ENCODE measurements around the gene ADARB2.
"Not testable (repeated sequence)": the region's sequence is repeated elsewhere in the genome, so short reads cannot be mapped to it uniquely, and the experiment has no call there.

Gene ADARB2

DNA sequence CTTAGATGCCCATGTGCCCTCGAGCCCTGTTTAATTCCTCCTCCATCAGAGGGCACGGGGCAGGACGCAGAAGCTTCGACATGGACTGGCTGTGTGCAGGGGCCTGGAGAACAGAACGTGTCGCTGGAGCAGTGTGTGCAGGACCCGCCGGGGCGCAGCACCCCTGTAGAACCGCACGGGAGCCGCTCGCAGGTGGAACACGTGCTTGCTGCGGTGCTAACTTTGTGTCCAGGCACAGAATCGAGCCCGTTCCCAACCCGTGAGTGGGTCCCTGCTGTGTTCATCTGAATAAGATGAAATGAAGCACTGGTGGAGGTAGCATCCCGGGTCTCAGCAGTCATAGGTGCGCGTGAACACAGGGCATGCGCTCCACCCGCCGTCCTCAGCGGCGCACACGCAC is 564.2 kb downstream of the ADARB2 start:
- no peak for DNase-seq

DNA sequence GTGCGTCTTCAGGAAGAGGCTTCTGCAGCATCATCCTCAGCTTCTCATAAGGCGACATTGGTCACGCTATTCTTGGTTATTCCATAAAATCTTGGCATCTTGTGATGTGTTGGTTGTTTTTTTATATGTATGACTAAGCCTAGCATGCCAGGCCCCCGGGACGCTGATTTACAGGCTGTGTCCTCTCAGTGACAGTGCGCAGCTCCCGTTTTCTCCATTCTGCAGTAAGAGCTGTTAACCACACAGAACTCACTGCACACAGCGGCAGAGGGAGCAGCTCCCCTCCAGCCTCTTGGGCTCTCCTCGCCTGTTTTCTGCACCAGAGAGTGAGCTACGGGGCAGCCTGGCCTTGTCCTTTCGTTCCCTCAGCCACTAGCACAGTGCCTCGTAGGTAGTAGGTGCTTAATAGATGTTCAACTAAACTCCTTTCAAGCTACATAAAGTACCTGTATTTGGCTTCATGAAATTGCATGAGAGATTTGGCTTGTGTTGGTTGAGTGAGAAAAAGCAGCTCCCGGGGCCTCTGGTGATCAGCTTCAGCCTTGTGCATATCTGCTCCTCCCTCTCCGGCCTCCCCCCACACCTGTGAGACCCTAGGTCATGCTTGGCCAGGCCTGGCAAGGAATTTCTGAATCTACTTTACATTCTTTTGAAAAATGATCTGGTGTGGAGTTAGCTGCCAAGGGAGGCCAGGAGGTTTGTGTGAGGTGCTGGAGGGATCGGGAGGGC is 564.9 kb downstream of the ADARB2 start:
- no peak for DNase-seq

DNA sequence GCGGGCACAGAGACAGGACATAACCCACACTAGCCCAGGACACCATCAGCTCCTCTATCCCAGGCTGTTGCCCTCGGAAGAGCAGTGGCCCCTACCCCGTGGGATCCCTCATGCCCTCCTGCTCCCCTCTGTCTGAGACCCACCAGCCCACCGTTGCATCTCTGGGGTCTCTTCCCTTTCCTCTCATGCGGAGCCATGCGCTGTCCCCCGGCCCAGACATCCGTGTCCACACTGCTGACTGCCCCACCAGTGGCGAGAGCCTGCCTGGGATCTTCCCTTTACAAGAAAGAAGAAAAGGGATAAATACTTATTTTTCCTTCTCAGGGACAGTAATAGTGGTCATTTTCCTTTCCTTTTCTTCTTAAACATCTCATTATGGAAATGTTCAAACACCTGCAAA is 565.7 kb downstream of the ADARB2 start:
- no peak for DNase-seq

DNA sequence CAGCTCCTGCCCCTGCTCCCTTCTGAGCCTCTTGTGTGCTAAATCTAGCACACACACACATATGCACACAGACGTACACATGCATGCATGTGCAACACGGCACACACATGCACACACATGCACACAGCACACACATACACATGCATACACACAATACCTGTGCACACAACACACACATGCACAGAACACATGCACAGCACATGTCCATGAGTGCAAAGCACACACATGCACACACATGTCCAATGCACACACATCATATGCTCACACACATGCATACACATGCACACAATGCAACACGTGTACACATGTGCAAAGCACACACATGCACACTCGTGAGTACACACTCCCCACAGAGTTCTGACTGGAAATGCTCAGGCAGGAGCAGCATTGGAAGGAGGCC is 566.1 kb downstream of the ADARB2 start:
- DNase-seq, result no peak

DNA sequence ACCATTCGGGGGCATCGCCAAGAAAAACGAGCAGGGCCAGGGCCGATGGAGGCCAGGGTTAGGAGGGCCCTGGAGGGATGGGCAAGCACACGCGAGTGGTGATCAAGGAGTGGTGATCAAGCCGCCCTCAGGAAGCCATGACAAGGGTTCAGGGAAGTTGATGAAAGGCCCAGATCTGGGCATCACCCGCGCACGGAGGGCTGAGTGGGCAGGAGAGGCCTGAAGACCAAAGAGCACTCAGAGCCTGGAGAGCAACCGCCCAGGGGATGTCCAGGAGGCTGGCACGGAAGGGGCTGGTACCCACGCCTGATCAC is 566.5 kb downstream of the ADARB2 start:
- no peak for DNase-seq

DNA sequence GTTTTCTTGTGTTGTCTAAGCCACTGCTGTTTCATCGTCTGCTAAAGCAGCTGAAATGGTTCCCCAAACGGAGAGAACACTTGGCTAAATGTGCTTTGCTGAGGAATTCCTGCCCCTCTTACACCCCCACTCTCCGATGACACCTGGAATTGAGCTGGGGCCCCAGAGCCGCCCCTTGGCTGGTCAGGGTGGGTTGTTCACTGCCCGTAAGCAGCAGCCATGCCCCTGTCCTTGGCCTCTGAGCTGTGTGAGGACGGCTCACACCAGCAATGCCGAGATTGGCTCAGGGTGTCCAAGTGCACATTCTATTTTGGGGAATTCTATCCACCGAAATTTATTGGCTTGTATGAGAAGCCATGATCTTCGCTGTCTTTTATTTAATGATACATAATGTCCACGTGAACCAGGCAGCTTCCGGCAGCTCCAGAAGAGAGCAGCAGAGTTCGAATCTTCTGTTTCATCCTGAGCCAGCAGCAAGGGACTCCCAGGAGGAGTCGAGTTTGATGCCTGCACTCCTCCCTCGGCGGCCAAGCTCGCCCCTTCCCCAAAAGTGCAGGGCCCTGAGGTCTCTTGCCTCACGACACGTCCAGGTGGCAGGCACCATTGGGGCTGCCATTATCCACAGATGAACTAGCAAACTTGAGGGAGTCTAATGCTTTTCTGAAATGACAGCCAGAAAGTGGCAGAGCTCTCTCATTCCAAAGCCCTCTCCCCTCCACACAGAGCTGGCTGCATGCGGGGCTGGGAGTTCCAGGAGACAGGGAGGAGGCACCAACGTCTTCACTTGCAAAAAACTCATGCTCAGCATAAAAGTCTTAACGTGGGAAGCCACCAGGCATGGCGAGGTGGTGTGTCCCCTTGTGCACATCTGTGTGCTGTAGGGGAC is 567.1 kb downstream of the ADARB2 start:
- no peak for DNase-seq

DNA sequence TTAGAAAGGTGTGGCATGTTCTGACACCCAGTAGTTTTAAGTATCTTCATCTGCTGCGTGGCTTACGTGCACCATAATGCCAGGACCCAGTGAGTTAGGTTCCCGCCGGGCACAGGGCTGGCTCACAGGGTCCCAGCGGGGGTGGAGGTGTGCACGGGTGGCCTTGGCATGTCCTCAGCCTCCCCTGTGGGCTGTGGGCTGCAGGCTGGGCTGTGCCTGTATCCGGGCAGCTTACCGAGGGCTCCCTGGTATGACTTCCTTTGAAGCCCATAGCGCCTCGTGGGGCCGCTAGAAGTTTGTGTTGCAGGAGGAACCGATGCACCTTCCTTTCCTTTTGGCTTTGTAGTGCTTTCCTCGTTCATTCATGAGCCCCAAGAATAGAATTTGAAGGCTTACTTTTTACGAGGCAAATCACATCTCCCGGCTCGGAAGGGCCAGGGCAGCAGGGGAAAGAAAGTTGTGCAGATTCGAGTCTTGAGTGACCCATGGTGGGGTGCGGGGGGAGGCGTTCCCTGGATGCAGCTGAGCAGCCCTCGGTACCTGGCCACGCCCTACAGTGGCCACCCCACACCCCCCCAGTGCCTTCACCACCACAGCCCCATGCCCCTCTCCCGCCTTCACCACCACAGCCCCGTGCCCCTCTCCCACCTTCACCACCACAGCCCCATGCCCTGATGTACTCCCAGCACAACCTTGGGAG is 568.0 kb downstream of the ADARB2 start:
- DNase-seq, result no peak

DNA sequence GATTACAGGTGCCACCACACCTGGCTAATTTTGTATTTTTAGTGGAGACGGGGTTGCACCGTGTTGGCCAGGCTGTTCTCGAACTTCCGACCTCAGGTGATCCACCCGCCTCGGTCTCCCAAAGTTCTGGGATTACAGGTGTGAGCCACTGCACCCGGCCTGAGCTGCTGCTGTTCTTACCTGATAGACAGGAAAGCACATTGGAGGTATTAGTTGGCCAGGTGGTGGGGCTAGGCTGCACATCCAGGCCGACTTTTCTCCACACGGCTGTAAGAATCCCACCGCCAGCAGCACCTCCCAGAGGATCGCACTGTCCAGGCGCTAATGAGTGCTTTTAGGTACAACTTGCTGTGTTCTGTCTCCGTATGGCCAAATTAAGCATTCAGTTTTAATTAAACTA is 568.6 kb downstream of the ADARB2 start:
- no peak for DNase-seq

DNA sequence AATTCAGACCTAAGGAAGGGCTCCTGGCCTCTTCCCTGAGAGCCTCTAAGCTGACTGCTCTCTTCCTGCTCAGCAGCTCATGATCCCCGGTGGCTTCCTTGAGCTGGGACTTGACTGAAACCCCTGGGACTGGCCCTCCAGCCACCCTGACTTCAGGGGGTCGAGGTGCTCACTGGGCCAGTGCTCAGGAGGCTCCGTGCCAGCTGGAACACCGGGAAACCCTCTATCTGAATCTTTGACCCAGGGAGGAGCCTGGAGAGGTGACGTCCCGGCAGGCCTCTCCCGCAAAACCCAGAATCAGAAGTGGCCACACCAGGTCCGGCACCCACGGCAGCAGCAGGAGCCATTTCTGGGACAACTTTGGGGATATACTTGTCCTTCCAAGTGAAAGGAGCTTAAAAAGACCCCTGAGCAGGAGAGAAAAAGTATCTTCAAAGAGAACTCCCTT is 570.5 kb downstream of the ADARB2 start:
- no peak for DNase-seq

DNA sequence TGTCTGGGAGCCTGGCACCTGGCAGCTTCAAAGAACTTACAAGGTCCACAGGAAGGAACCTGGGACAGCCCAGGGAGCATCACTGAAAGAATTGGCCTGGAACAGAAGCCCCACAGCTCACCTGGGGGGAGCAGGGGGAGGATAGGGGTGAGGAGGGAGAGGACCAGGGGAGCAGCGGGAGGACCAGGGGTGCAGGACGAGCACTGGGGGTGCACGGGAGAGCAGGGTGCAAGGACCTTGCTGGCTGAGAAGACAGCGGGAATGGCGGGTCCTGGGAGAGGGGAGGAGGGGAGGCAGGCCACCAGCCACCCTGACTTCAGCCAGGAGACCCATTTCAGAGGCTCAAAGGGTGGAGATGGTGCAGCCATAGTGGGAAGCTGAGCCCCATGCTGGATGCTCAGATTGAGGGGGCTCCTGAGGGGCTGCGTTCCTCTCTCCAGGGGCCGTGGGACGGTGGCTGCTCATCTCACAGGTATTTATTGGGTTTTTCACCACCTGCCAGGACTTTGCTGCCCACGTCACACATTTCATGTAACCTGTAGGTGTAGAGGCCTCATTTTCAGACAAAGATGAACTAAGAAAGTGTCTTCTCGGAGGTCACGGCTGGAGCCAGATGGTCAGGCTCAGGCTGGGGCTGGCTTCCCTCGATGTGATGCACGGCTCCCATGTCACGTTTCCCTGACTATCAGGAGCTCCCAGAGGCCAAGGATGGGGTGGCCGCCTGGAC is 571.1 kb downstream of the ADARB2 start:
- no peak for DNase-seq

DNA sequence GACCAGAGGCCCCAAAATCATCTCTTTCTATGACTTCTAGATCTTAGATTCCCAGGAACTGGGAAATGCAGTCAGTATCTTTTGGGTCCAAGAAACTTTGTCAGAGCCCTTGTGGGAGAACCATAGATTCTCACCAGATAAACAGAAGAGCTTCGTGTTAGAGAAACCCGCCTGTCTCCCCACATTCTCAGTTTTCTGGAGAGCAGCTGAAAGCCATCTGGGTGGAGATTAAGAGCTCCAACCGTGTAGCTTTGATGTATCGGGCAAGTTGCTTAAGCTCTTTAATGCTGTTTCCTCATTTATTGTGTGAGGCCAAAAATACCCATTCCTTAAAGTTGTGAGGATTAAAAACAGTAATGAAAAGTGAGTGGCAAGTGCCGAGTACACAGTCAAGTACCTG is 573.5 kb downstream of the ADARB2 start:
- no peak for DNase-seq

DNA sequence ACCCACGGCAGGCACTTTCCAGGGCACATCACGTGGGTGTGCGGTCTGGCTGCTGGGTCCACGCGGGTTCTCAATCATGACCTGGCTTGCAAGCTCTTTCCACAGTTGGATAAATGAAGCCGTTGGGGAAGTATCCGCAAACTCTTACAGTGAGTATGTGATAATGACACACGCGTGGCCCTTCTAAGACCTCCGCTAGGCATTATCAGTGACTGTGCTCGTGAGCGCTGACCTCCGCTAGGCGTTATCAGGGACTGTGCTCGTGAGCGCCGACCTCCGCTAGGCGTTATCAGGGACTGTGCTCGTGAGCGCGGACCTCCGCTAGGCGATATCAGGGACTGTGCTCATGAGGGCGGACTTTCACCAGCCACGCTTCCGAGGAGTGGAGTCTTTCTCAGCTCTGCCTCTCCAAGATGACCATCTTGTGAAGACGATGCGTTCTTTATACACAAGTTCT is 574.1 kb downstream of the ADARB2 start:
- no peak for DNase-seq

DNA sequence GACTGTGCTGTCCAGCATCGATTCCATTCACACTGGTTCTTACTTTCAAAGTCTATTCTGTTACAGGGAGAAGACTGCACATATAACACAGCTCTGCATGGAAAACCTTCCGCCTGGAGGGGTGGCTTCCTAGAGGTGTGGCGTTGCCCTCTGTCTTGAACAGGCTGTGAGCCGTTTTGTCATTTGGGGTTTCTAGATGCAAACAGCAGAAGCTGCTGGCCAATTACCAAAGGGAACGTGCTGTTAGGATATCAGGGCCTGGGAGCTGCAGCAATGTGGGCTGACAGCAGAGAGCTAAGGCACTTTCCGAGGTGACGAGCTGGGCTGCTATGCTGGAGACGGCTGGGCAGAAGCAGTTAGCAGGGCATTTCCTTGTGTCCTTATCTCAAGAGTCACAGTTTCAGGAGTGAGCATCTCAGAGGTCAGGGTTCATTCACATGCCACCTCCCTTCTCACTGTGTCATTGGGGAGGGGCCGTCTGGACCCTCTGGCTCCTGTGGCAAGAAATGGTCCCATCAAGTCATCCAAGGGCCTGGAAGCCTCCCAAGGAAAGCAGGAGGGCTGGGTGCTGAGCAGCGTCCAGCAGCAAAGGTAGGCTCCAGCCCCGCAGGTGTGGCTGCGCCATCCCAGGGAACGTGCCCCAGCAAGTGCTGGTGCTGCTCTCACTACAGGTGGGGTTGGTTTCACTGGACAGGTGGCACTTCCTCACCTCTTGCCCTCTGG is 574.7 kb downstream of the ADARB2 start:
- no peak for DNase-seq

DNA sequence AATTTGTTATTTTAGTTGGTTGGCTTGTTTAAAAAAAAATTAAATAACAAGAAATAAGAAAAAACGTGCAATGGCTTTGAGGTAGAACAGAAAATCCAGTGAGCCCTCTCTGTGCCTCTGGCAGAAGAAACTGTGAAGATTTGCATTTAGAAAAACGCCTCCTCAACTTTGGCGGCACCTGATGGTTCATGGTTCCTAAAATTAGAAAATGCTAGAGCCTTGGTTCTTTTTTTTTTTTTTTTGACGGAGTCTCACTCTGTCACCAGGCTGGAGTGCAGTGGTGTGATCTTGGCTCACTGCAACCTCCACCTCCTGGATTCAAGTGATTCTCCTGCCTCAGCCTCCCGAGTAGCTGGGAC is 576.0 kb downstream of the ADARB2 start:
- DNase-seq, result not testable (repeated sequence)

DNA sequence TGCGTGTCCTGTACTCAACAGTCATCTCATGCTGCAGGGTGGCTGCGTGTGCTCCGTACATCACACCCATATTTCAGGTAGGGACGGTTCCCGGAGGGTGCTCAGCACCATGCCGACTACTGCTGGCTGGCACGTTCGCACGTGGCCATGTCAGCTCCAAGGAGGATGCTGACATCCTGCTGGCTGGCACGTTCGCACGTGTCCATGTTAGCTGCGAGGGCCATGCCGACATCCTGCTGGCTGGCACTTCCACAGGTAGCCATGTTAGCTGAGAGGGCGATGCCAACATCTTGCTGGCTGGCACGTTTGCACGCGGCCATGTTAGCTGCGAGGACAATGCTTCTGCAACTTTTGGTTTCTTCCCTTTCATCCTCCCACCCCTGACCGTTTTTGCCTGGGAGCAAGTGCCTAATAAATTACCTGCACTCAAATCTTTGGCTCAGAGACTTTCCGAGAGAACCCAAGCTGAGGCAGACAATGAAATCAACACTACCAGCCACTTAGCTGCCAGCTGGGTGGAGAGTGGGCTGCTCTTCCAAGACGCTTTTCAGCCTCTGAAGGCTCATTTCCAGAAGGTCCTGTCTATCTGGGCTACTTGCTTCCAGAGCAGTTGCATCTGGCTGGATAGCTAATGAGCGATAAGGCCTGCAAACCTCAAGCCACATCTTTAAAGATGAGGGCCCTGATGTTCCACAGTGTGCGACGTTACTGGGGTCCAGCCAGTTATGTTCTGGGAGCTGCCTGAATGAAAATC is 576.6 kb downstream of the ADARB2 start:
- no peak for DNase-seq

DNA sequence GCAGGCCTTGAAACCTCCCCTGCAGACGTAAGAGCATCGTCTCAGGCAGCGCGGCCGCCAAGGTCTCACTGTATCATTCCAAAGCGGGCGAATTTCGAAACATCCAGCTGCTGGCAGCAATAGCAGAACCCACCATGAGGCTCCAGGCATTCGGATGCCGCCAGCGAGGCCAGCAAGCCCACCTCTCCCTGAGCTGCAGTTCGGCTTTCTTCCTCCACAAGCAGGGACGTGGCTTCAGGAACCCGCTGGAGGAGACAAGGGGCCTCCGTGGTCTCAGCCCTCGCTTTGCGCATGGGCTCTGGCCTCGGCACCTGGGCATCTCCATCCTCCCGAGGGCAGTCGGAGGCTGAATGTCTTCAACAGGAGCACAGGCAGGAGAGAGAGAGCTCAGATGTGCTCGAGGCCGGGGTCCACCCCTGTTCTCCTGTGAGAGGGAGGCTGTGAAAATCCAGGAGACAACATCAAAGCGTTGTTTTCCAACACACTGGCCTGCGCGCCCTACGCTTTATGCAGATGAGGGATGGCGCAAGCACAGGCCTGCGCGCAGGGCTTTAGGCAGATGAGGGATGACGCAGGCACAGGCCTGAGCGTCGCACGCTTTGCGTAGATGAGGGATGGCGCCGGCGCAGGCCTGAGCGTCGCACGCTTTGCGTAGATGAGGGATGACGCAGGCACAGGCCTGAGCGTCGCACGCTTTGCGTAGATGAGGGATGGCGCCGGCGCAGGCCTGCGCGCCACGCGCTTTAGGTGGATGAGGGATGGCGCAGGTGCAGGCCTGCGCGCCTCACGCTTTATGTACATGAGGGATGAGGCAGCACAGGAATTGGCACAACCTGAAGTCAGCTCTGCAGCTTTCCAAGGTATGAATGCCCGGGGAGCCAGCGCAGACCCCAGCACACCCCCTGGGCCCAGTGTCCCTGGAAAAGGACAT is 577.9 kb downstream of the ADARB2 start:
- no peak for DNase-seq

DNA sequence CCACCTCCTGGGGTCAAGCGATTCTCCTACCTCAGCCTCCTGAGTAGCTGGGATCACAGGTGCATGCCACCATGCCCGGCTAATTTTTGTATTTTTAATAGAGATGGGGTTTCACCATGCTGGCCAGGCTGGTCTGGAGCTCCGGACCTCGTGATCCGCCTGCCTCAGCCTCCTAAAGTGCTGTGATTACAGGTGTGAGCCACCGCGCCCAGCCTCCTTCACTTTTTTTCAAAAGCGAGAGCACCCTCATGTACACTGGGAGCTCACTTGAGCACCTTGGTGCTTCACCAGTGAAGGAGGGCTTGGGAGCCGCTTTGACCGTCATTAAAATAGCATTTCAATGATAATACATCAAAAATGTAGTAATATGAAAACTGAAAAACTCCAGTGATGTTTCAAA is 578.8 kb downstream of the ADARB2 start:
- DNase-seq, result not testable (repeated sequence)

DNA sequence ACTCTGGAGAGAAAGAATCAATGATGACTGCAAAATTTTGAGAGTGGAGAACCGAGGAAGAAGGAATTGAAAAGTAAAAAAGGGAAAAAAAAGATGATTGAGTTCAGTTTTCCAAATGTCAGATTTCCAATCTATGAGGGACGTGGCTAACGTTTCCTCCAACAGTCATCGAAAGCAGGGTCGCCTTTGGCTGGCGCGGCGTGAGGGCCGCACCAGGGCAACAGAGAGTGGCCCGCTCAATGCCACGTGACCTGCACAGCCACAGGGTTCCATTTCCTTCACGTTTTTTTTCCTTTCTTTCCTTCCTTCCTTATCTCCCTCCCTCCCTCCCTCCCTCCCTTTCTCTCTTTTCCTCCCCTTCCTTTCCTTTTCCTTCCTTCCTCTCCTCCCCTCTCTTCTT is 579.3 kb downstream of the ADARB2 start:
- no peak for DNase-seq

DNA sequence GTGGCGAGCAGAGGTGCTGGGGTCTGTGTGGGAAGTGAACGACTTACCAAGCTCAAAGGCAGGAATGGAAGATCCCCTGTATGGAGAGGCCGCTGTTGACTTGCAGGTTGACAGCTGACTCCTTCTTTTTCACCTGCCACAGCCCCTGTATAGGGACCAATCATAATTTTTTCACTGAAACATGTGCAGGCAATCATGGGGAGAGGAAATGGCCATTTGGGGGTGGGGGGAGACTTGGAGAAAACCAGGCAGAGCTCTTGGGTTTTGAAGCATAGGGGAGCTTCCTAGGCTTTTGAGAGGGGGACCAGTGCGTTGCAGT is 579.8 kb downstream of the ADARB2 start:
- no peak for DNase-seq

DNA sequence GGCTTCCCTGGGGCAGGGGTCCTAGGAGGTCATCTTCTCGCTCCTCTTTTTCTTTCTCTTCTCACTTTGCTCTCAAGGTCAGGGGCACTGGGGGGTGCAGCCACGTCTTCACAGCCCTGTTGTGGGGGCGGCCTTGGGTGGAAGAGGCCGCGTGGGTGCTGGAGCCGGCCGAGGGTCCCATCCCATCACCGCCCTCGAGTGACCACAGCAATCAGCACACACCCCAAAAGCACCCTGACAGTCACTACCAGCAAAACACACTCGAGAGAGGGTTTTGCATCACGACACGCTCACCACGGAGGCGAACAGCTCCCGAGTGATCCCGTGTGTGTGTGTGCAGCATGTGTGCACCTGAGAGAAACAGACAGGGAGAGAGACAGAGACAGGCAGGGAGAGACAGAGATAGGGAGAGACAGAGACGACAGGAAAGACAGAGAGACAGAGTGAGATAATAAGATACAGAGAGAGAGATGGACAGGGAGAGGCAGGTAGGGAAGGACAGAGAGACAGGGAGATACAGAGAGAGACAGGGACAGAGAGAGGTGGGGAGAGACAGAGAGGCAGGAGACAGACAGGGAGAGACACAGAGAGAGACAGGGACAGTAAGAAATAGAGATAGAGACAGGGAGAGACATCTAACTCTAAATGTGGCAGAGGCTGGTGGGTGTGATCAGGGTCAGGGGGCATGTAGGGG is 580.3 kb downstream of the ADARB2 start:
- no peak for DNase-seq

Data from GDM1 (cell line).